DMS 273 treated with DMSO at 0.1 percent for 48 hours (cell line): ENCODE data around the gene ITPRIP.

Experiments
- DNase-seq: peaks from one replicate; lab custom pipeline; 2025; lab: John Stamatoyannopoulos, UW

ITPRIP gene

DNA sequence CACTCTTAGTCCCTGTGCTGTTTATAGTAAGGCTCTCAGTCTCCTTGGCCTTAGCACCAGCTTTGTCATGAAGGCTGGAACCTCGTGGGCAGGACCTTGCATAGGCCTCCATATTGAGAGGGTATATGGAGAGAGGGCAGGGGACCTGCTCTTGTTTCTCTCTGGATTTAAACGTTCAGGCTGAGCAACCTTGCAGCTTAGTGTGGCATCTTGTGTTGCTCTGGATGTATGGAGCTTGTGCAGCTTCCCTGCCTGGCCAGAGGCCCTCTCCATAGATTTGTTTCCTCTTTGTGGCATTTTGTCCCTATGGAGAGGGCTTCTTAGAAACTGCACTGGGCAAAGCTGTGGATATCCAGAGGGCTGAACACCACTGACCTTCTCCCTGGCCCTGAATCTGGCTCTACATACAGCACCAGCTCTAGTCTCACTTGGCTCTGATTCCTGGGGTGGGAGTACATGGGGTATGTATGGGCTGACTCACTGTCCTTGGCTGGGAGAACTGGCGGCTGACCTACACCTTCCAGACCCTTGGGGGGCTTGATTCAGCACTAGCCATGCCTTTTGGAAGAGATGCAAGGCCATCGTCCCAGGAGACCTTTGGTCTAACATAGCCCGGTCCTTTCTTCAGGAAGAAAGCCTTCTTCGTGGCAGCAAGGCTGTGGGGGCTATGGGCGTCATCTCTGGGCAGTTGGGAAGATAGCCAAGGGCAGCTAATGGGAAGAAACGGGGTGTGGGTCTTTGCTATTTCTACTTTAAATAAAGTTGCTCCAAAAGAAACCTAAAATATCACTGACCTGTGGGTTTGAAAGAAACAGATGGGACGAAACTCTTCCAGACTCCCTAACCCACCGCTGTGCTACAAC, 30.5 kb downstream of the ITPRIP start:
- no peak for DNase-seq

DNA sequence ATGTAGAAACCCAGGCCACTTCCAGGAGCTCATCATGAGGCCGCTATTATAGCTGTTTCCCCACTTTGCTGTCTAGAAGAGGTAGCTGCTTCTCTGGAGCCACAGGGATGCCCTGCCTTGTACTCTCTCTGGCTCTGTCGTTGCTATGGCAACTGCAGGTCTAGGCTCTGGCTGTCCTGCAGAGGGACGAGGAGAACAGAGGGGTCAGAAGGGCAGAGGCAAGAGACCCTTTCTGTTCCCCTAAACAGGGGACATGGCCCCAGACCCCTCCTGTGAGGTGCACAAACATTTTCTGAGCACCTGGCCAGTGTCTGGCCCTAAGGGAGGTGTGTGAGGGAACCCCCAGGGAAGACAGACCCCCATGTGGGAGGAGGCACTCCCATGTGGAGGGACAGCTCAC, 31.4 kb downstream of the ITPRIP start:
- no peak for DNase-seq

GRCh38 chr10:104304927-104305326, 33.3 kb downstream of the ITPRIP start:
- DNase-seq, result no peak

DNA sequence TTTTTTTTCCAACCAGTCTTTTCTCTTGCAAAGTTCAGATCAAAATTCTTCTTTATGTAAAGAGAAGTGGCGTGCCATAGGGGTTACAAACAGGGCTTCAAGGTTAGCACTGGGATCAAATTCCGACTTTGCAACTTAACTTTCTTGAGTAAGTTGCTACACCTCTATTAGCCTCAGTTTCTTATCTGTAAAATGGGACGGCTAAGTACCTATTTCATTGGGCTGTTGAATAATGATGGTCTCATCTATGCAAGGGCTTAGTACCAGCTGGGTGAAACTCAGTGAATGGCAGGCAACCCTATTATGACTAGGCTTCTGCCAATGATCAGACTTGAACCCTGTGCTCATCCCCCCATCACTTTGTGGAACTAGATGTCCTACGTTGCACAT, 33.9 kb downstream of the ITPRIP start:
- no peak for DNase-seq

DNA sequence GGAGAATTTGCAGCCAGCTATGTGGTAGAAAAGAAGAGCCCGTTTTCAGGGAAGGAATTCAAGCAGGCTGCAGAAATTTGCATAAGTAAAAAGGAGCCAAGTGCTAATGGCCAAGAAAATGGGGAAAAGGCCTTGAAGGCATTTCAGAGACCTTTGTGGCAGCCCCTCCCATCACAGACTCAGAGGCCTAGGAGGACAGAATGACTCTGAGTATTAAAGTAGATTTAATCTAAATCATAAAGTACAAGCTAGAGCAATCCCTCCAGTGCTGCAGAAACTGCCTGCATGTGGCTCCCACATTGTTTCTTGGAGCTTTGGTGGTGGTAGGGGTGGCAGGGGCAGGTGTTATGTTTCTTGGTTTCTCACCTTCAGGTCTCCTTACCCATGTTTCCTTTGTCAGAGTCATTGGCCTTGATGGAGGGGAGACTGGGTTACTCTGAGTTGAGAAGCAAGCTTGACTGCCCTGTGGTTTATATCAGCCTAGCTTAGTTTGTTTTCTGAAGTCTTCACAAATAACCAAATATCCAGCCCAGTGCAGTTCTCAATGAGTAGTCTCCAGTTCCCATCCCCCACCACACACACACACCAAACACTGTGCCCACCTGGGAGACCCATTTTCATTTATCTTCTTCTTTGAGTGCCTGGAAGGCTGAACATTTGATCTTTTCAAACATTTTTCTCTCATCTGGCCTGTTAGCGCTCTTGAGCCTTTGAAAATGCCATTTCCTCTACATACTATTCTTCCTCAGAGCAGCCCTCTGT, 34.5 kb downstream of the ITPRIP start:
- no peak for DNase-seq

GRCh38 chr10:104301907-104302690, 36.2 kb downstream of the ITPRIP start:
- no peak for DNase-seq

- peak; percentile 97 for DNase-seq
Measured at GRCh38 chr10:104300736-104301292, 37.5 kb downstream of the ITPRIP start.

GRCh38 chr10:104300002-104300735, 38.1 kb downstream of the ITPRIP start:
- DNase-seq, result no peak

GRCh38 chr10:104299031-104299904, 39.0 kb downstream of the ITPRIP start:
- no peak for DNase-seq

- DNase-seq, result no peak
Measured at GRCh38 chr10:104297697-104298660, 40.3 kb downstream of the ITPRIP start.

DNA sequence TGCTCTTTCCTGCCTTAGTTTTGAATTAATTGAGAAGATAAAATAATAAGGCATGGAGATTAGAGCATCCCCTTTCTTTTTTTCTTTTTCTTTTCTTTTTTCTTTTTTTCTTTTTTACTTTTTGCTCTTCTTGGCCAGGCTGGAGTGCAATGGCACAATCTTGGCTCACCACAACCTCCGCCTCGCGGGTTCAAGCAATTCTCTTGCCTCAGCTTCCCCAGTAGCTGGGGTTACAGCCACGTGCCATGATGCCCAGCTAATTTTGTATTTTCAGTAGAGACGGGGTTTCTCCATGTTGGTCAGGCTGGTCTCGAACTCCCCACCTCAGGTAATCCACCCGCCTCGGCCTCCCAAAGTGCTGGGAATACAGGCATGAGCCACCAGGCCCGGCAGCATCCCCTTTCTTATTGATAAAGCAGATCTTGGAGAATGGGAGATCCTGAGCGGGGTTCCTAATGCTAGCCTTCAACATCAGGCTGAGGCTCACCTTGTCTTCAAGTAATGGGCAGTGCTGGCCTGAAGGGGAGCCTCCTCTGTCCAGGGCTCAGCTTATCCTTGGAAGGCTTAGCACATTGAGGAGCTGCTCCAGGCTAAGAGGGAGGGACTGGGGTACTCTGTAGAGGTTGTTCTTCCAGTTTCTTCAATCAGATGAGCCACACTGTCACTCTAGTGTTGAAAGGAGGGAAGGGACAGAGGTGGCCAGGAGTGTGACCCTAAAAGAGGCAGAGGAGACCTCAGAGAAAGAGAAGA, 41.4 kb downstream of the ITPRIP start:
- no peak for DNase-seq

GRCh38 chr10:104293781-104294321, 44.4 kb downstream of the ITPRIP start:
- no peak for DNase-seq

DNA sequence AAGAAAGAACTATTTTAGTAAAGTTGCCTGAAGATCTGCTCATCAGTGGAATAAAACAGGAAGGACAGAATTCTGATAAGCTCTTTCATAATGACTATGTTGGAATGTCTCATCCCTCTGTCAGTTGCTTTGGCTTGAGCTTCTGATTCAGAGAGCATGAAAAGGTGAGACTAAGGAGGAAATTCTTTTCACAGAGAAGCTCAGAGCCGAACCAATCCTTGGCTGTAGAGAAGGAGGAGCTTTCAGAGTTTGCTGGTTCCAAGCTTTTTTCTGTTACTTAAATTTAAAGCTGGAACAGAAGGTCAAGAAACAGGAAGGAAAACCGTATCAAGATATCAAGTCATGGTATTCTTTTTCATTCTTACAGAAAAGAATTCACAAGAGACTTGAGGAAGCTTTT, 45.3 kb downstream of the ITPRIP start:
- DNase-seq, result no peak

GRCh38 chr10:104291439-104291951, 46.8 kb downstream of the ITPRIP start:
- peak; percentile 36 for DNase-seq

DNA sequence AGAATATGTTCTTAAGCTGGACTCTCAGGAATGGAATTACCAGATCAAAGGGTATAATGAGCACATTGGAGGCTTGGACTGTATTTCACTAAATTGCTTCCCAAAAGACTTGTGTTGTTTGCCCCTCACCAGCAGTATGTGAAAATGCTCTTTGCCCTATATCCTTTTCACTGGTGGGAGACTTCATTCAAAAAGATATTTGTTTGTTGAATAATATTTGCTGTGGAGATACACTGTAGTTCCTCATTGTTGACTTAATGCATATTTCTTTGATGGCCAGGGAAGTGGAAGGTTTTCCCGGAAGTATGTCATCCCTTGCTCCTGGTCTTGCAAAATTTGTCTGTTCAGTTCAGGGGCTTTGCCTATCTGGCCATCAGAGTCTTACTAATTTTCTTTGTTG, 49.9 kb downstream of the ITPRIP start:
- no peak for DNase-seq

GRCh38 chr10:104286939-104287338, 51.3 kb downstream of the ITPRIP start:
- no peak for DNase-seq

GRCh38 chr10:104284846-104285245, 53.4 kb downstream of the ITPRIP start:
- no peak for DNase-seq

DNA sequence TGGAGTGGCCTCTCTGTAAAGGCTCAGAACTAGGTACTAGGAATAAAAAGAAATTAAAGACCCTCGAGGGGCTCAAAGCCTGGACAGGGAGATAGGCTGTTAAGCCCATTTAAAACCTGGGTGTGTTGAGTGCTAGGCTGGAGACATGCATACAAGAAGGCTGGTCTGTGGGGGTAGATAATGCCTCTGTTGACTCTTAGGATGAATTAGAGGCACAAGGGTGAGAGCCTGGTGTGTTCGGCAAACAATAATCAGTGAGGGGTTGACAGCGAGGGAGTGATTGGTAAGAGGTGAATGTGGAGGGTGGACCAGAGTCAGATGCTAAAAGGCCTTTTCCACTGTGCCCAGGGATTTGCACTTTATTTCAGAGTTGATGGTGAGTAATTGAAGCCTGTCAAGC, 56.6 kb downstream of the ITPRIP start:
- DNase-seq, result no peak
